Endometrium (tissue), 2 donors: ENCODE results near the gene CEL.

ENCODE experiments used
- FAIRE-seq: peaks from 2 replicates; lab custom pipeline; 2012; peaks lifted over from hg19 to GRCh38; lab: Jason Lieb, UNC
- donor health status: control.
- donor health status: control.

Gene CEL

GRCh38 chr9:133104718-133105460, 43.1 kb downstream of the CEL start:
- no peak for FAIRE-seq

GRCh38 chr9:133105461-133105770, 43.6 kb downstream of the CEL start:
- FAIRE-seq = no peak

- no peak for FAIRE-seq
Observed at GRCh38 chr9:133106511-133107244, 44.9 kb downstream of the CEL start.

GRCh38 chr9:133107245-133107722, 45.5 kb downstream of the CEL start:
- FAIRE-seq = no peak

GRCh38 chr9:133107961-133108793, 46.4 kb downstream of the CEL start:
- no peak for FAIRE-seq

- FAIRE-seq = no peak
Observed at GRCh38 chr9:133108794-133109641, 47.2 kb downstream of the CEL start.

- no peak for FAIRE-seq
Observed at GRCh38 chr9:133109931-133110650, 48.3 kb downstream of the CEL start.

- no peak for FAIRE-seq
Observed at GRCh38 chr9:133111808-133112662, 50.3 kb downstream of the CEL start.

- FAIRE-seq = no peak
Observed at GRCh38 chr9:133112663-133113026, 50.9 kb downstream of the CEL start.

GRCh38 chr9:133113163-133113948, 51.6 kb downstream of the CEL start:
- no peak for FAIRE-seq

GRCh38 chr9:133113949-133114885, 52.4 kb downstream of the CEL start:
- no peak for FAIRE-seq

GRCh38 chr9:133114886-133115603, 53.3 kb downstream of the CEL start:
- no peak for FAIRE-seq

GRCh38 chr9:133115604-133116345, 54.0 kb downstream of the CEL start:
- no peak for FAIRE-seq

GRCh38 chr9:133116346-133117231, 54.8 kb downstream of the CEL start:
- FAIRE-seq = no peak

- no peak for FAIRE-seq
Observed at GRCh38 chr9:133117271-133118178, 55.7 kb downstream of the CEL start.
